NB4 (cell line): Measurements from ENCODE around the gene METTL24.

Experiments used
- MAX ChIP-seq: IDR thresholded peaks from 2 replicates; pipeline ENCODE4 v1.6.1; 2011; ENCODE audit warnings: low read depth, low read length
- POLR2A ChIP-seq: IDR thresholded peaks from 2 replicates; pipeline ENCODE4 v1.6.1; 2011; ENCODE audit warnings: mild to moderate bottlenecking; ENCODE audit not compliant: insufficient read length; ENCODE audit errors: extremely low read depth
- TF ChIP-seq, protein P1 (sequence below): IDR thresholded peaks from one replicate; pipeline ENCODE4 v1.5.1; 2012; ENCODE audit warnings: low read depth, low read length

GRCh38 chr6:110319843-110320242 lies 38.3 kb downstream of the METTL24 start:
- TF ChIP-seq, protein P1, sequence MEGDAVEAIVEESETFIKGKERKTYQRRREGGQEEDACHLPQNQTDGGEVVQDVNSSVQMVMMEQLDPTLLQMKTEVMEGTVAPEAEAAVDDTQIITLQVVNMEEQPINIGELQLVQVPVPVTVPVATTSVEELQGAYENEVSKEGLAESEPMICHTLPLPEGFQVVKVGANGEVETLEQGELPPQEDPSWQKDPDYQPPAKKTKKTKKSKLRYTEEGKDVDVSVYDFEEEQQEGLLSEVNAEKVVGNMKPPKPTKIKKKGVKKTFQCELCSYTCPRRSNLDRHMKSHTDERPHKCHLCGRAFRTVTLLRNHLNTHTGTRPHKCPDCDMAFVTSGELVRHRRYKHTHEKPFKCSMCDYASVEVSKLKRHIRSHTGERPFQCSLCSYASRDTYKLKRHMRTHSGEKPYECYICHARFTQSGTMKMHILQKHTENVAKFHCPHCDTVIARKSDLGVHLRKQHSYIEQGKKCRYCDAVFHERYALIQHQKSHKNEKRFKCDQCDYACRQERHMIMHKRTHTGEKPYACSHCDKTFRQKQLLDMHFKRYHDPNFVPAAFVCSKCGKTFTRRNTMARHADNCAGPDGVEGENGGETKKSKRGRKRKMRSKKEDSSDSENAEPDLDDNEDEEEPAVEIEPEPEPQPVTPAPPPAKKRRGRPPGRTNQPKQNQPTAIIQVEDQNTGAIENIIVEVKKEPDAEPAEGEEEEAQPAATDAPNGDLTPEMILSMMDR: no peak
- TF ChIP-seq POLR2A: no peak
- no peak for TF ChIP-seq MAX
